ENCODE results near the gene TAOK1.

TAOK1 gene

DNA sequence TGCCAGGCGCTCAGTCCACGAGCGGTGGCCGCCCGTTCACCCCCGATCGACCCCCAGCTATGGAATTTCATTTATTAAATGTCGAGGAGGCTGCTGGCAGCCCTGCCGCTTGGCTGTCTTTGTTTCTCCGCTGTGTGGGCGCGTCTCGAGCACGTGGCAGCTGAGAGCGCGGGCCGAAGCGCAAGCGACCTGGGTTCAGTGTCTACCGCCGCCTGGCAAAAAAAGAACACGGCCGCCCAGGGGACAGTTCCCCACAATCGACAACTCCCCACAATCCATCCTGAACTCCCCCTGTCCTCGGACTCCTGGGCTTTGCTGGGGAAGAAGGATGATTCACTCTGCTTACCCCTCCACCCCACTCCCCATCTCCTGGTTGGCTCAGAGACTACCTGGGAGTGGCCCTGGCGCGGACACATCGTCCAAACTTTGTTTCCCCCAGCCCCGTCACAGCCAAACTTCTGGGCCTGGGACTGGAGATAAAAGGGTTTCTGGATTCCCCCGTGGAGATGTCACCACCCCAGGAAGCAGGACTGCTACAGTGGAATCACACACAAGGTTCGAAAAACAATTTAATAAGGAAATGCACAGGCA, 201.1 kb downstream of the TAOK1 start:
- Histone ChIP-seq H3K27me3 (ENCODE audit: insufficient read depth, poor library complexity, severe bottlenecking) (no peaks in the 10 kb centered on the region), H3K4me3 (replicated peaks; ENCODE audit: insufficient read depth, low read length) (no peak overlapping the region), H3K27ac (replicated peaks) (no peak overlapping the region)
- peak in 1 of 2 experiments; percentile 18 for DNase-seq (ENCODE audit: low read depth in 1 of 2, low spot score in 1 of 2)
- TF ChIP-seq, protein P1, sequence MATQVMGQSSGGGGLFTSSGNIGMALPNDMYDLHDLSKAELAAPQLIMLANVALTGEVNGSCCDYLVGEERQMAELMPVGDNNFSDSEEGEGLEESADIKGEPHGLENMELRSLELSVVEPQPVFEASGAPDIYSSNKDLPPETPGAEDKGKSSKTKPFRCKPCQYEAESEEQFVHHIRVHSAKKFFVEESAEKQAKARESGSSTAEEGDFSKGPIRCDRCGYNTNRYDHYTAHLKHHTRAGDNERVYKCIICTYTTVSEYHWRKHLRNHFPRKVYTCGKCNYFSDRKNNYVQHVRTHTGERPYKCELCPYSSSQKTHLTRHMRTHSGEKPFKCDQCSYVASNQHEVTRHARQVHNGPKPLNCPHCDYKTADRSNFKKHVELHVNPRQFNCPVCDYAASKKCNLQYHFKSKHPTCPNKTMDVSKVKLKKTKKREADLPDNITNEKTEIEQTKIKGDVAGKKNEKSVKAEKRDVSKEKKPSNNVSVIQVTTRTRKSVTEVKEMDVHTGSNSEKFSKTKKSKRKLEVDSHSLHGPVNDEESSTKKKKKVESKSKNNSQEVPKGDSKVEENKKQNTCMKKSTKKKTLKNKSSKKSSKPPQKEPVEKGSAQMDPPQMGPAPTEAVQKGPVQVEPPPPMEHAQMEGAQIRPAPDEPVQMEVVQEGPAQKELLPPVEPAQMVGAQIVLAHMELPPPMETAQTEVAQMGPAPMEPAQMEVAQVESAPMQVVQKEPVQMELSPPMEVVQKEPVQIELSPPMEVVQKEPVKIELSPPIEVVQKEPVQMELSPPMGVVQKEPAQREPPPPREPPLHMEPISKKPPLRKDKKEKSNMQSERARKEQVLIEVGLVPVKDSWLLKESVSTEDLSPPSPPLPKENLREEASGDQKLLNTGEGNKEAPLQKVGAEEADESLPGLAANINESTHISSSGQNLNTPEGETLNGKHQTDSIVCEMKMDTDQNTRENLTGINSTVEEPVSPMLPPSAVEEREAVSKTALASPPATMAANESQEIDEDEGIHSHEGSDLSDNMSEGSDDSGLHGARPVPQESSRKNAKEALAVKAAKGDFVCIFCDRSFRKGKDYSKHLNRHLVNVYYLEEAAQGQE (IDR thresholded peaks at IDR 0.05; ENCODE audit: insufficient replicate concordance, low read depth), result no peak
- TF ChIP-seq GABPA (IDR thresholded peaks at IDR 0.05; ENCODE audit: low read depth) (no peak), POLR2AphosphoS5 (IDR thresholded peaks at IDR 0.05; ENCODE audit: low read depth) (no peak), SPI1 (IDR thresholded peaks at IDR 0.05; ENCODE audit: borderline replicate concordance, low read depth) (no peak)
- TF ChIP-seq, protein P2, sequence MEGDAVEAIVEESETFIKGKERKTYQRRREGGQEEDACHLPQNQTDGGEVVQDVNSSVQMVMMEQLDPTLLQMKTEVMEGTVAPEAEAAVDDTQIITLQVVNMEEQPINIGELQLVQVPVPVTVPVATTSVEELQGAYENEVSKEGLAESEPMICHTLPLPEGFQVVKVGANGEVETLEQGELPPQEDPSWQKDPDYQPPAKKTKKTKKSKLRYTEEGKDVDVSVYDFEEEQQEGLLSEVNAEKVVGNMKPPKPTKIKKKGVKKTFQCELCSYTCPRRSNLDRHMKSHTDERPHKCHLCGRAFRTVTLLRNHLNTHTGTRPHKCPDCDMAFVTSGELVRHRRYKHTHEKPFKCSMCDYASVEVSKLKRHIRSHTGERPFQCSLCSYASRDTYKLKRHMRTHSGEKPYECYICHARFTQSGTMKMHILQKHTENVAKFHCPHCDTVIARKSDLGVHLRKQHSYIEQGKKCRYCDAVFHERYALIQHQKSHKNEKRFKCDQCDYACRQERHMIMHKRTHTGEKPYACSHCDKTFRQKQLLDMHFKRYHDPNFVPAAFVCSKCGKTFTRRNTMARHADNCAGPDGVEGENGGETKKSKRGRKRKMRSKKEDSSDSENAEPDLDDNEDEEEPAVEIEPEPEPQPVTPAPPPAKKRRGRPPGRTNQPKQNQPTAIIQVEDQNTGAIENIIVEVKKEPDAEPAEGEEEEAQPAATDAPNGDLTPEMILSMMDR (IDR thresholded peaks at IDR 0.05; ENCODE audit: insufficient read depth, low read length), result no peak

- TF ChIP-seq, protein P2 (IDR thresholded peaks at IDR 0.05; ENCODE audit: insufficient read depth, low read length), result peak; percentile 81
- TF ChIP-seq GABPA (IDR thresholded peaks at IDR 0.05; ENCODE audit: low read depth) (no peak), SPI1 (IDR thresholded peaks at IDR 0.05; ENCODE audit: borderline replicate concordance, low read depth) (peak; percentile 36; the same call in 1 of the 2 replicates), POLR2AphosphoS5 (IDR thresholded peaks at IDR 0.05; ENCODE audit: low read depth) (0 out of 2 replicates have a peak, but pooled peaks have one; percentile 20)
- TF ChIP-seq, protein P1 (IDR thresholded peaks at IDR 0.05; ENCODE audit: insufficient replicate concordance, low read depth), result no peak
- Histone ChIP-seq H3K27ac (replicated peaks) (0 out of 2 replicates have a peak overlapping the region, but pooled peaks have one; percentile 5), H3K27me3 (ENCODE audit: insufficient read depth, poor library complexity, severe bottlenecking) (no peaks in the 10 kb centered on the region), H3K4me3 (replicated peaks; ENCODE audit: insufficient read depth, low read length) (no peak overlapping the region)
- peak; percentile 84 to 87 for DNase-seq (ENCODE audit: low read depth in 1 of 2, low spot score in 1 of 2)
Observed at GRCh38 chr17:29591737-29592608, 201.8 kb downstream of the TAOK1 start.

DNA sequence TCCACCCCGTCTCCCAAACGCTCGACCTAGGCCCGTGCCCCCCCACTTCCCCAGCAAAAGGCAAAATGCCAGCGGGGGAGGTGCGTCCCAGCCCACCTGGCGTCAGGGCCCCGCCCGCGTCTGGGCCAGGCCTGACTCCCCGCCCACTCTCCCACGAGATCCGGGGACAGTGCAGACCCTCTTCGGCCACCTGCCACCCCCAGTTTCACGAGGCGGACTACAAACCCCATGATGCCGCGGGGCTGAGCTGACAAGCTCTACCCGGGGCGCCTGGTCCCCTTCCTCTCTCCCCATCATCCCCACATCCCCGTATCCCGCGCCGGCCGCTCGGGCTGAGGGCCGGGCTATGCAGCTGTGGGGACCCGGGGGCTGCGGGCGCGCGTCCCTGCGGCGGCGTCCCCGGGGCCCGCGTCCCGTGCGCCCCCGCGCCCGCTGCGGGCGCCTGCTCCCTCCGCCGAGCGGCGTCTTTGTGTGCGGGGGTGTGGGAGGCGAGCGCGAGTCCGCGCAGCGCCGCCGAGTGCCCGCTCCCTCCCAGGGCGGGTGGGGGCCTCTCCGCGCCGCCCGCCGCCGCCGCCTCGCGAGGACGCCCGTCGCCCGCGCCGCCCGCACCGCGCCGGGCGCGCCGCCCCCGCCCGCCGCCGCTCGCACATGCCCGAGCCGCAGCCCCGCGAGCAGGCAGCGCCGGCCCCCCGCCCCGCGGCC, 202.8 kb downstream of the TAOK1 start, which contains the start of gene ANKRD13B:
TSS of gene ANKRD13B (plus strand) at position 283 of the 702 bp plus-strand sequence. CDS start 490 bp downstream, outside the sequence.
- no peaks in the 10 kb centered on the region for H3K27me3 ChIP-seq (ENCODE audit: insufficient read depth, poor library complexity, severe bottlenecking)
- TF ChIP-seq, protein P1 (IDR thresholded peaks at IDR 0.05; ENCODE audit: insufficient replicate concordance, low read depth), result no peak
- peak; percentile 43; the same call in 1 of the 2 replicates for TF ChIP-seq SPI1 (IDR thresholded peaks at IDR 0.05; ENCODE audit: borderline replicate concordance, low read depth)
- H3K4me3 ChIP-seq (replicated peaks; ENCODE audit: insufficient read depth, low read length), result peak within 1 kb of the TSS; percentile 70
- H3K27ac ChIP-seq (replicated peaks), result peak within 1 kb of the TSS; percentile 5; the same call in 1 of the 2 replicates
- no peak for DNase-seq (ENCODE audit: low read depth in 1 of 2, low spot score in 1 of 2)

All from HL-60 (cell line).